Fibroblast of the aortic adventitia (primary cell): ENCODE results near the gene TIMP2. TPM values are rescaled to one million over a fixed set of nuclear protein-coding genes. Genes with fewer than 3 reads are reported as not detected.

ENCODE experiments used
- DNase-seq: peaks from one replicate; pipeline ENCODE4 v3.0.0-alpha.2; 2010; ENCODE audit warnings: low read depth
- H3K4me3 ChIP-seq: 2 replicates; pipeline ENCODE4 v1.5.1; 2011; ENCODE audit warnings: low read depth, mild to moderate bottlenecking, control low read depth, low read length, moderate library complexity
- CTCF ChIP-seq: IDR thresholded peaks from 2 replicates; pipeline ENCODE4 v1.5.1; 2011; ENCODE audit warnings: mild to moderate bottlenecking, low read length, control low read depth, inconsistent platforms; ENCODE audit not compliant: insufficient read depth
- total RNA-seq: library from RNA; depleted of rRNA; stranded (reverse); fragments of >200 nt; gene quantifications from 2 replicates; pipeline ENCODE4 v1.2.3, GENCODE V29; 2012; ENCODE audit warnings: low replicate concordance

The TIMP2 gene
- total RNA-seq, 1 donor: 180 TPM

- peak within 1 kb of the TSS; percentile 97 for H3K4me3 ChIP-seq
- DNase-seq: peak; percentile 99
- no peak for TF ChIP-seq CTCF
Observed at GRCh38 chr17:78840780-78841611, 84.2 kb downstream of the TIMP2 start, which contains the start of gene USP36. TSS of gene USP36 (minus strand) at chr17:78840814. CDS start at chr17:78836363, 4,451 bp downstream.

GRCh38 chr17:78840530-78840779 lies 84.7 kb downstream of the TIMP2 start:
- no peak for TF ChIP-seq CTCF
- no peak for DNase-seq
- H3K4me3 ChIP-seq: peak overlapping the region; percentile 97

- DNase-seq: peak; percentile 78
- peak overlapping the region; percentile 97 for H3K4me3 ChIP-seq
- no peak for TF ChIP-seq CTCF
Observed at GRCh38 chr17:78839762-78840529, 85.2 kb downstream of the TIMP2 start.

- peak overlapping the region; percentile 97 for H3K4me3 ChIP-seq
- DNase-seq: no peak
- TF ChIP-seq CTCF: no peak
Observed at GRCh38 chr17:78839235-78839761, 85.9 kb downstream of the TIMP2 start.

GRCh38 chr17:78838574-78839005 lies 86.6 kb downstream of the TIMP2 start:
- H3K4me3 ChIP-seq: peak overlapping the region; percentile 97
- DNase-seq: no peak
- TF ChIP-seq CTCF: no peak

- no peak for TF ChIP-seq CTCF
- no peak for DNase-seq
- no peak overlapping the region for H3K4me3 ChIP-seq
Observed at GRCh38 chr17:78836420-78837021, 88.7 kb downstream of the TIMP2 start.
